GM12875 (cell line): ENCODE data around the gene SECTM1.

ENCODE experiments used
- H3K4me3 ChIP-seq: one replicate; pipeline ENCODE4 v1.5.1; 2011; ENCODE audit warnings: low read depth, low read length, control low read depth
- CTCF ChIP-seq: IDR thresholded peaks from 2 replicates; pipeline ENCODE4 v1.5.1; 2011; ENCODE audit warnings: low read depth, mild to moderate bottlenecking, control low read depth, inconsistent platforms, low read length, moderate library complexity, borderline replicate concordance; ENCODE audit not compliant: insufficient read depth

The SECTM1 gene

GRCh38 chr17:82327289-82327688, 6.3 kb downstream of the SECTM1 start:
- TF ChIP-seq CTCF, result no peak
- H3K4me3 ChIP-seq, result no peak overlapping the region

GRCh38 chr17:82325286-82326180, 8.0 kb downstream of the SECTM1 start:
- no peak for TF ChIP-seq CTCF
- H3K4me3 ChIP-seq, result no peak overlapping the region

- H3K4me3 ChIP-seq, result no peak overlapping the region
- no peak for TF ChIP-seq CTCF
Observed at GRCh38 chr17:82324566-82325285, 8.8 kb downstream of the SECTM1 start.

- H3K4me3 ChIP-seq, result no peak overlapping the region
- no peak for TF ChIP-seq CTCF
Observed at GRCh38 chr17:82323514-82324234, 9.9 kb downstream of the SECTM1 start.

GRCh38 chr17:82322526-82323453, 10.8 kb downstream of the SECTM1 start:
- no peak overlapping the region for H3K4me3 ChIP-seq
- no peak for TF ChIP-seq CTCF

- TF ChIP-seq CTCF, result no peak
- H3K4me3 ChIP-seq, result no peak overlapping the region
Observed at GRCh38 chr17:82321947-82322466, 11.6 kb downstream of the SECTM1 start.
